Right cardiac atrium (tissue), 5 donors: ENCODE results near the gene MDK. TPM values are rescaled to one million over a fixed set of nuclear protein-coding genes. Genes with fewer than 3 reads are reported as not detected.

Experiments used
- ATAC-seq, 2 donors: fragments of 200-7000 bp; cut with Tn5 transposase; one replicate each; pipeline versions ENCODE4 v1.8.0 to v1.9.1; 2020; ENCODE audit warnings: moderate library complexity in 2 of 2, mild to moderate bottlenecking in 1 of 2
- DNase-seq, 3 donors: peaks; one replicate each; pipeline ENCODE4 v3.0.0-alpha.2; 2020
- H3K27ac ChIP-seq: one replicate; pipeline ENCODE4 v1.5.1; 2013; ENCODE audit warnings: mild to moderate bottlenecking, low read length, control low read depth, moderate library complexity
- H3K27me3 ChIP-seq: one replicate; pipeline ENCODE4 v1.6.1; 2013; ENCODE audit not compliant: control insufficient read depth, insufficient read depth
- H3K4me1 ChIP-seq: one replicate; pipeline ENCODE4 v1.6.1; 2013; ENCODE audit warnings: low read length; ENCODE audit not compliant: control insufficient read depth, insufficient read depth
- H3K4me3 ChIP-seq: one replicate; pipeline ENCODE4 v1.5.1; 2013; ENCODE audit warnings: low read length, control low read depth
- H3K9me3 ChIP-seq: one replicate; pipeline ENCODE4 v1.6.1; 2013; ENCODE audit warnings: low read length; ENCODE audit not compliant: control insufficient read depth
- WGBS: extraction: QIAGEN DNeasy Blood & Tissue Kit; methylation state at CpG from one replicate; pipeline ENCODE4 v1.1.7; 2013; 5-methylcytosine and 5-hydroxymethylcytosine counted together
- intact Hi-C, 4 donors: fragments of 100-400 bp; cut with DNase I; formaldehyde crosslinking; loops; one replicate each; pipeline versions ENCODE4 v1.11.0 to v1.14.0; 2022 to 2023
- polyA plus RNA-seq: library from polyadenylated mRNA; stranded (reverse); fragments of 200-250 nt; gene quantifications from one replicate; pipeline ENCODE4 v1.2.3, GENCODE V29; 2013
- total RNA-seq, 4 donors: library from RNA; stranded (reverse); fragmentation: NEBNext Ultra II Directional; extraction: Animal tissue kit (Norgen Biotek cat#: 25700); gene quantifications; one replicate each; pipeline ENCODE4 v1.2.1, GENCODE V29; 2021
- donor health status: healthy with polysubstance abuse.
- donor health status: DM: no; HTN: yes; CAD: no.
- donor health status: DM: no; HTN: no; CAD: no.
- donor health status: DM: no; HTN: yes; CAD: no; lungs with severe emphysema.
- donor health status: DM: yes; HTN: yes; CAD: no.

The MDK gene
- total and polyA plus RNA-seq, 5 donors, result 9.9 to 18.8 (median 10.6) TPM

DNA sequence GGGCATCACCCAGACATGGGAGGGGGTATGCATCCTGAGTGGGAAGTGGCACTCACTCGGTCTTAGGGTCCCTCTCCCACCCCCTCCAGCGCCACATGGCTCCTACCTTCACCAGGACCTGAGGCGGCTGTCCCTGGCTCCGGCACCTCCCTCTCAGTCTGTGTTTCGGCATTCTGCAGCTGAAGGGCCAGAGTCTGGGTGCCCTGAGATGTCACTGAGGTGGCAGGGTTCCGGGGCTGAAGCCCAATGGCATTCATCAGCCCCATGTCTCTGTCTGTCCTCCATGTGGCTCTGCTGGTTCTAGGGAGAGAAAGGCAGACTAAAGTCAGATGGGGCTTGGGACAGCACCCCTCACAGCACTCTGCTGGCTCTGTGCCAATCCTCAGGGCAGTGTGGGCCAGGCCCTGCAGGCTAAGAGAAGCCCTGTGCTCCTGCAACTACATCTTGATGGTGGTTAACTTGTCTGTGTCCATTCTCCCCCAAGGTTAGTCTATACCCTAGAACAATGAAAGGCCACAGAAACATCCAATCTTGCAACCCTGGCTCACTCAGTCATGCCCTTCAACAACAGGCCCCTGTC lies 27.0 kb downstream of the MDK start:
- WGBS, result 92% methylated on average over 6 of the region's 6 CpGs

DNA sequence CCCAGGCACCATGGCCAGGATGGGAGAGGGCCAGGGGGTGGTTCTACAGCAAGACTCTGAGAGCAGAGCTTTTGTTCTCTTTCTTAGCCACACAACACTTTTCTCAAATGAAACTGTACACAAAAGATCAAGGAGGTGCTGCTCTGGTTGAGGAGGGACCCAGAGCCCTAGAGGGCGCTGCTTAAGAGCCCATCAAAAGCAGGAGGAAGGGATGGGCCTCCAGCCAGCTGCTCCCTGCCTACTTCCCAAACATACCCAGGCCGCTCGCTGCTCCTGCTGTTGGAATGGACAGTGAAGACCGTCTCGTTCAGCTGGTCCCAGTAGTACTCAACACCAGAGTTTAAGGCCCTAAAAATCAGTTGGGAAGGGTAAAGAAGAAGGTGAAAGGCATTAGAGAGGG lies 28.6 kb downstream of the MDK start:
- Histone ChIP-seq H3K4me3 (no peak overlapping the region), H3K4me1 (peaks cover 2% of the 10 kb centered on the region), H3K27ac (no peak overlapping the region), H3K9me3 (no peaks in the 10 kb centered on the region), H3K27me3 (no peaks in the 10 kb centered on the region)
- intact Hi-C loops, result no loop called here
- 72% methylated on average over 5 of the region's 5 CpGs for WGBS
- ATAC-seq, result no peak
- DNase-seq, result peak in 2 of 3 donors; percentile 25 to 50

More for the DNA sequence above, 27.0 kb downstream of the MDK start:
- no peaks in the 10 kb centered on the region for H3K9me3 ChIP-seq
- H3K27me3 ChIP-seq, result no peaks in the 10 kb centered on the region
- intact Hi-C loops, result no loop called here
- H3K4me3 ChIP-seq, result no peak overlapping the region
- DNase-seq (peak in 1 of 3 donors; percentile 41), ATAC-seq (no peak)
- H3K4me1 ChIP-seq, result no peaks in the 10 kb centered on the region
- H3K27ac ChIP-seq, result no peak overlapping the region

DNA sequence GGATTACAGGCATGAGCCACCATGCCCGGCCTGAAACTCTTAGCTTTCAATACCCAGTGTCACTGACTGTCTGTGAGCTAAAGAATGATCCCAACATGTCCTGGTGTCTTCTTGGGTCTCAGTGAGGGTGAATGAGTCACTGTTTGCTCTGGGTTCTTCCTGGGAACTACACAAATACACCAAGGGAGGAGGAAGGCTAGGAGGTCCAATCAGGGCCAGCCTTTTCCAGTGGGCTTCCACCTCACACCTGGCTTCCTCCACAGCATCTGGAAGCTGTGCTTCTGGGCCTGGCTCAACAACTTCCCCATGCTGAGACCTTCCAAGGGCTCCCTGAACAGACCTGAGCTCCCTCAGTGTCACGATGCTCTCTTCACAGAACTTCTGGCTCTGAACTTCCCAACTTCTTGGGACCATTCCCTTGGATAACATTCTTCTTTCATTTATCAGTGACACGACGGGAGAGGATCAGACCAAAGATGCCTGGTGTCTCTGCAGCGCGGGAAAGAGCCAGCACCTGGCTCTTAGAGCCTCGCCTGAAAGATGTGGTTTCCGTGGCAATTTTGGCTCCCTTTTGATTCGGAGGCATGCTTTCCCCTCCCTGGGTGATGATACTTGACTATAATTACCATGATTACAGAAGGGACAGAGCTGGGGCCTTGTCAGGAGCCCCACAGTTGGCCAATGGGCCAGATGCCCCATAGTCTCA lies 32.4 kb downstream of the MDK start:
- DNase-seq (peak in 1 of 3 donors; percentile 12), ATAC-seq (no peak)
- Histone ChIP-seq H3K9me3 (no peaks in the 10 kb centered on the region), H3K27ac (no peak overlapping the region), H3K27me3 (no peaks in the 10 kb centered on the region), H3K4me1 (peaks cover 2% of the 10 kb centered on the region), H3K4me3 (no peak overlapping the region)
- WGBS, result 73% methylated on average over 9 of the region's 9 CpGs
- intact Hi-C loops, result no loop called here

DNA sequence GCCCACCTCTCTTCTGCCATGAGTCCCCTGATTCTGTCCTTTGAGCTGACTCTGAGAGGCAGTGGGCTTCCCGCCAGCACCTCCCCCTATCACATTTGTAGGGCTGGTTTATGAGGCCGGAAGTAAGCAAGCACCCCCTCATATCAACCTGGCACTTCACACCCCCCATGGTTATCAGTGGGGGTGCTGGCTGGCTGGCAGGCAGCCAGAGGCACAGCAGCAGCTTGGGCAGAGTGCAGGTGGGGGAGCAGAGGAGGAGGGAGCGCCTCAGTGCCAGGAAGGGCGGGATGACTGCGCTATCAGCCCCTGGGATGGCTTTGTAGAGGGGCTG lies 33.0 kb downstream of the MDK start:
- DNase-seq, result peak in 2 of 3 donors; percentile 42 to 48
- no peaks in the 10 kb centered on the region for H3K9me3 ChIP-seq
- no peaks in the 10 kb centered on the region for H3K27me3 ChIP-seq
- H3K27ac ChIP-seq, result no peak overlapping the region
- 75% methylated on average over 5 of the region's 5 CpGs for WGBS
- intact Hi-C loops, result no loop called here
- peaks cover 2% of the 10 kb centered on the region for H3K4me1 ChIP-seq
- no peak overlapping the region for H3K4me3 ChIP-seq
- ATAC-seq, result peak in 1 of 2 donors; percentile 51

DNA sequence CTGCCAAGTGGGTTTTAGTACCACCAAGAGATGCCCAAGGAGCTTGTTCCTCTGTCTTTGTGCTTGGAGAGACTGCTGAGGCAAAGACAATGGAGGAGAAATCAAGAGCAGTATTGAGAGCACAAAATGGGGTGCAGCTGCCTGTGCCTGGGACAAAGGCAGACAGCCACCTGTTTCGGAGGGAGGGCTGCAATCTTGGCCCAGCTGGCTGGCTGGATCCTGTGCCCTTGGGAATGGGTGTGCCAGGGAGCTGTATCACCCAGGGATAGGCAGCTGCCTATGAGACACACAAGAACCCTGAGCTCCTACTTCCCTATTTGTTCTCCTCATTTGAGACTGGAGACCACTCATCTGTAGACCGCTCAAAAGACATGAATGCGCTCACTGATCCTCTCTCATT lies 33.4 kb downstream of the MDK start:
- WGBS, result 57% methylated on average over 3 of the region's 3 CpGs
- intact Hi-C loops, result no loop called here
- Histone ChIP-seq H3K27me3 (no peaks in the 10 kb centered on the region), H3K4me1 (peaks cover 2% of the 10 kb centered on the region), H3K9me3 (no peaks in the 10 kb centered on the region), H3K4me3 (no peak overlapping the region), H3K27ac (no peak overlapping the region)
- DNase-seq (no peak), ATAC-seq (no peak)

DNA sequence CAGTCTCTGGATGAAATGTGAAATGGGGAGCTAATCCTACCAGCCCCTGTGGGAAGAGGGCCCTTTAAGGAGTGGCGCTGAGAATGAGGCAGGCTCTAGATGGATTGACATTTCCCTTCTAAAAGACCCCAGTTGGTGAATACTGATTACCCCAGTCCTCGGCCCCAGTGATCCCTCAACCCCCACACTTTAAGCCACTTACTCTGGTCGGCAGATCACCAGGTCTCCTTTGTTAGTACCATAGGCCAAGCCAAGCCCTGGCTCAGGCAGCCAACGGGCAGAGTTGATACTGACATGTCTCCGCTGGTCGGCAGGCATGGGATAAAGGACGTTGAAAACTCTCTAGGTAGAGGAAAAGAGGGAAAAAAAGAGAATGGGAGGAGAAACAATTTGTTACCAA lies 36.2 kb downstream of the MDK start:
- H3K4me1 ChIP-seq, result peaks cover 2% of the 10 kb centered on the region
- DNase-seq, result no peak
- H3K27me3 ChIP-seq, result no peaks in the 10 kb centered on the region
- H3K9me3 ChIP-seq, result no peaks in the 10 kb centered on the region
- intact Hi-C loops, result no loop called here
- no peak overlapping the region for H3K4me3 ChIP-seq
- no peak overlapping the region for H3K27ac ChIP-seq
- ATAC-seq, result no peak
- 83% methylated on average over 7 of the region's 7 CpGs for WGBS

DNA sequence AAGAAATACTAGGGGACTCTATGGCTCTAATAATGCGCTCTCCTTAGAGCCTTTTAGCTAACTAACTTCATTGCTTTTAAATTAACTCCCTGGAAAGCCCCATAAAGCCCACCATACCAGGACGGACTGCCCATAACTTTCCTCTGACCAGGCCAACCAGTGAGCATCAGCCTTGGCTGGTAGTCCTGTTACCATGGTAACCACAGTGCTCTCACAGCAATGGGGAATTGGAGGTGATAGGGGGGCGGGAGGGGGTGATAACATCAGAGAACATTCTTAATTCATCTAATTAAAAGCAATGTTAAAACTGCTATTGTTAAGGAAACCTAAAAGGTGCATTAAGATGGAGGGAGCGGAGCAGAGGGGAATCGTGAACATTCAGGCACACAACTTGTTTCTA lies 37.3 kb downstream of the MDK start:
- Histone ChIP-seq H3K4me1 (peaks cover 2% of the 10 kb centered on the region), H3K4me3 (no peak overlapping the region), H3K27ac (no peak overlapping the region), H3K27me3 (no peaks in the 10 kb centered on the region), H3K9me3 (no peaks in the 10 kb centered on the region)
- DNase-seq, result no peak
- WGBS, result 91% methylated on average over 5 of the region's 5 CpGs
- intact Hi-C loops, result no loop called here
- no peak for ATAC-seq

DNA sequence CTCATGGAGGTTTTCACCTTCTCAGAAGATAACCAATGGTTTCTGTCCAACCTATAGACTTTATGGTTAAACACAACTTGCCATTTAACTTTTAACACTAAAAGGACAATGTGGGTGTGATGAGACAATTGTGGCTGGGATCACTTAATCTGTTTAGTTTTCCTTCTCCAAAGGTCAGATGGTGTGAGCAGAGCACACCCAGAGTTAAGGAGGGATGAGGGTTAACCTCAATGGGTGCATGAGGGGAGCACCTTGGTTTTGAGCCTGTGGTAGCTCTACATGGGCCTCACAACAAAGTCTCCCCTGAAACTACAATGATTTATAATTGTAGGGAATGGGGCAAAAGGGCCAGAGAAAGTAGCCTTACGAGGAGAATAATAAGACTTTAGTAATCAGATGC lies 39.0 kb downstream of the MDK start:
- intact Hi-C loops, result no loop called here
- no peaks in the 10 kb centered on the region for H3K27me3 ChIP-seq
- WGBS, result 95% methylated on average over 1 of the region's 1 CpG
- H3K27ac ChIP-seq, result no peak overlapping the region
- no peaks in the 10 kb centered on the region for H3K9me3 ChIP-seq
- ATAC-seq (no peak), DNase-seq (no peak)
- no peak overlapping the region for H3K4me3 ChIP-seq
- H3K4me1 ChIP-seq, result no peaks in the 10 kb centered on the region

DNA sequence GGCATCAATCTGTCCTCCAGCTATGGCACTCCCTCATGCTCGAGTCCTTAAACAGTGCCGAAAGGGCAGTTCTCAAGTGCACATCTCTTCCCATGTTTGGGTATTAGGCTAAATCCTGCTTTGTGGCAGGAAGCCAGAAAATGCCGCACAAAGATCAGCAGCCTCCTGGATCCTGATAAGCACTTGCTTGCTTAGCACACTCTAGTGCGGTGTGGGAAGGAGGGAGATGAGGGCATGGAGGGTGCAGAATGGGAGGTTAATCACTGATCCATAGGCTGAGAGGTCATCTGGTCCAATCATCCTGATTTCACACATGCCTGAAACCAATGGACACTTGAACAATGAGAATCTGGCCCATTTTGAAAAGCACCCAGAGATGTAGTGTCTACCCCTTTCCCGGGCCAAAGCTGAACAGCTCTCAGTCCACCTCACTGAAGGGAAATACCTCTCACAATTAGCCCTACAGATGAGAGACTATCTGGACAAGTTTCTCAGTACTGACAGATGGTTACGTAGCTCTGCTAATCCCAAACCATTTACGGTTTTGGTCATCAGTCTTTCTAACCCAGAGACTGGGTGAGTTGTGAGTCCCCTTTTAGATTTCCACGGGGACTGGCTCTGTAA lies 39.9 kb downstream of the MDK start:
- H3K4me1 ChIP-seq, result no peaks in the 10 kb centered on the region
- no peaks in the 10 kb centered on the region for H3K27me3 ChIP-seq
- 60% methylated on average over 8 of the region's 8 CpGs for WGBS
- no peak for DNase-seq
- no peak overlapping the region for H3K4me3 ChIP-seq
- no peaks in the 10 kb centered on the region for H3K9me3 ChIP-seq
- peak; percentile 71 to 81 for ATAC-seq
- intact Hi-C loops, result no loop called here
- H3K27ac ChIP-seq, result no peak overlapping the region

DNA sequence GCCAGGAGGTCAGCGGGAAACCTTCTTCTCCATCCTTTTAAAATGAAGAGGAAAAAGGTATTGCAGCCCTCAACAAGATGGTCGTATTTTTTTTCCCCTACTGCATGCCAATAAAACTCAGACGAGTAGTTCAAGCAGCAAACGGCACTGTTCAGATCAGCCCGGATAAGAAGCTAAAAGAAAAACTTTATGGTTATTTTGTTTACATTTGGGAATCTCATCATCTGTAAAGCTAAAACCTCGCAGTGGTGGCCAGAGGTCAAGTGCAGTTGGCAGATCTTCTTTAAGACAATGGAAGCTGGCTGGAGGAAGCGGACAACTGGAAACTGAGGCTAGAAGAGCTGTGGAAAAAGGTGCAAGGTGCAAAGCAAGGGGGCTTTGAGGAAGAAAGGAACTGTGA lies 41.1 kb downstream of the MDK start:
- no peaks in the 10 kb centered on the region for H3K27me3 ChIP-seq
- WGBS, result 76% methylated on average over 7 of the region's 7 CpGs
- no peak for ATAC-seq
- H3K4me1 ChIP-seq, result no peaks in the 10 kb centered on the region
- H3K4me3 ChIP-seq, result no peak overlapping the region
- H3K9me3 ChIP-seq, result no peaks in the 10 kb centered on the region
- intact Hi-C loops, result no loop called here
- no peak for DNase-seq
- no peak overlapping the region for H3K27ac ChIP-seq

DNA sequence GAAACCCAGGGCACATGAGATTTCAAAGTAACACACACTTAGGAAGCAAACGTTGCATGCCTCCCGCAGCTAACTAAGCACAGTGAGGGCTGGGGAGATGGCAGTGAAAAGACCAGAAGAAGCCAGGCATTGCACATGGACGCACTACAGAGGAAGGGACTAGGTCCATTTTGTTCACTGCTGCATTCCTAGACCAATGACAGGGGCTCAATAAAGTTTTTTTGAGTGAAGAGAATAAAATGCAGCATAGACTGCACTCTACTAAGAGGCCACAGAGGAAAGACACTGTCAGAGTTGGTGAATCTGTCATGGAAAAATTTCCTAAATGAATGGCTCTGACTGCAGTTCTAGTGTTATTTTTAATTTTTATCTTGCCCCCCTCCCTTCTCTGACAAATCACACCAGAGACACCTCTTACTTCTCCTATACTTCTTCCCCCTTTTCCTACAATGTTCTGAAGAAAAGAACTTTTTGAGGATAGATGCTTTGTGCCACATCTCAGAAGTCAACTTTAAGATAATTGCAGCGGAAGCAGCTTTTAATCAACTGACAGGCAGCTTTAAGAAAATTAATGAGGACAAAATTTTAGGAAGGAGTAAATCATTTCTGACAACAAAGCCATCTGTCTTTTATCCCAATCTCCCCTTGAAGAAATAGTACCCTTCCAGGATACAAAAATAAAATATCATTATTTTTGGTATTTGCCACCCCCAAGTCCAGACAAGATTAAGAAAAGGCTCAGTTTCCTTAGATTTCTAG lies 44.9 kb downstream of the MDK start:
- H3K9me3 ChIP-seq, result no peaks in the 10 kb centered on the region
- no peak overlapping the region for H3K4me3 ChIP-seq
- no peaks in the 10 kb centered on the region for H3K4me1 ChIP-seq
- ATAC-seq, result no peak
- no peaks in the 10 kb centered on the region for H3K27me3 ChIP-seq
- DNase-seq, result no peak
- intact Hi-C loops, result no loop called here
- WGBS, result 69% methylated on average over 4 of the region's 4 CpGs
- H3K27ac ChIP-seq, result no peak overlapping the region
